HG03378 (cell line): ENCODE results near the gene ARHGEF33.

Experiments used
- ATAC-seq: cut with Tn5 transposase; IDR thresholded peaks from one replicate; pipeline ENCODE4 v1.9.1; 2021; ENCODE audit warnings: mild to moderate bottlenecking, moderate library complexity; ENCODE audit not compliant: unreplicated experiment

The ARHGEF33 gene

GRCh38 chr2:38951766-38952165 lies 62.1 kb downstream of the ARHGEF33 start:
- ATAC-seq, result no peak

GRCh38 chr2:38957972-38958371 lies 68.3 kb downstream of the ARHGEF33 start:
- no peak for ATAC-seq

- no peak for ATAC-seq
Observed at GRCh38 chr2:38959466-38959865, 69.8 kb downstream of the ARHGEF33 start.

- ATAC-seq, result no peak
Observed at GRCh38 chr2:38959938-38960608, 70.4 kb downstream of the ARHGEF33 start.

- ATAC-seq, result no peak
Observed at GRCh38 chr2:38960609-38961320, 71.1 kb downstream of the ARHGEF33 start.

- ATAC-seq, result no peak
Observed at GRCh38 chr2:38966006-38966405, 76.3 kb downstream of the ARHGEF33 start.

GRCh38 chr2:38966678-38967077 lies 77.0 kb downstream of the ARHGEF33 start:
- ATAC-seq, result no peak

- ATAC-seq, result no peak
Observed at GRCh38 chr2:38968021-38968420, 78.3 kb downstream of the ARHGEF33 start.

- ATAC-seq, result no peak
Observed at GRCh38 chr2:38971377-38971776, 81.7 kb downstream of the ARHGEF33 start.

- no peak for ATAC-seq
Observed at GRCh38 chr2:38973266-38973665, 83.6 kb downstream of the ARHGEF33 start.

GRCh38 chr2:38975042-38975441 lies 85.4 kb downstream of the ARHGEF33 start:
- no peak for ATAC-seq

GRCh38 chr2:38977047-38977446 lies 87.4 kb downstream of the ARHGEF33 start:
- ATAC-seq, result no peak

- no peak for ATAC-seq
Observed at GRCh38 chr2:38978296-38978903, 88.7 kb downstream of the ARHGEF33 start.

GRCh38 chr2:38978908-38979307 lies 89.2 kb downstream of the ARHGEF33 start:
- ATAC-seq, result no peak

GRCh38 chr2:38981003-38981669 lies 91.5 kb downstream of the ARHGEF33 start:
- no peak for ATAC-seq

- no peak for ATAC-seq
Observed at GRCh38 chr2:38981670-38982357, 92.1 kb downstream of the ARHGEF33 start.

GRCh38 chr2:38982498-38982897 lies 92.8 kb downstream of the ARHGEF33 start:
- ATAC-seq, result no peak

GRCh38 chr2:38988716-38989115 lies 99.0 kb downstream of the ARHGEF33 start:
- no peak for ATAC-seq

GRCh38 chr2:38991899-38992298 lies 102.2 kb downstream of the ARHGEF33 start:
- no peak for ATAC-seq

- ATAC-seq, result no peak
Observed at GRCh38 chr2:38997781-38998180, 108.1 kb downstream of the ARHGEF33 start.

GRCh38 chr2:39000552-39000951 lies 110.9 kb downstream of the ARHGEF33 start:
- ATAC-seq, result no peak
